Measurements from ENCODE around the gene LKAAEAR1. TPM values are rescaled to one million over a fixed set of nuclear protein-coding genes. Genes with fewer than 3 reads are reported as not detected.

LKAAEAR1 gene
- total RNA-seq, 2 experiments from 2014 or later: not detected

DNA sequence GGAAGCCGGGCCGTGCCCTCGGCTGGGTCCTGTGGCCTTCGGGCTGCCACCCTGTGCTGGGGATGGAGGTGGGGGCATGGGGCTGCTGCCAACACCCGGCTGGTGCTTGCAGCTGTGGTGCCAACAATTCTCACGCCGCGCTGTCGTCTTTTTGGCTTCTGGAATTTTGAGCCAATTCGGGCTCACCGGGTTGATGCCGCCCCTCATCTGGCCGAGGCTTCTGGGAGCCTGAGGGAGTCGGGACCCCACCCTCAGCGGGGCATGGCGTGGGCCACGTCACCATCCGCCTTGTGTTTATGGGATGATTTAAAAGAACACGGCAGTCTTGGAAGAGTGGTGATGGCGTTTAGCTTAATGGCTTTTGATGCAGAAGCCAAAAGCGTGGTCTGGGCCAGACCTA lies 31.8 kb upstream of the LKAAEAR1 start:
- no peaks in the 10 kb centered on the region for H3K36me3 ChIP-seq (ENCODE audit: insufficient read depth, low read length)
- intact Hi-C loops (cut with micrococcal nuclease; ENCODE audit: unreplicated experiment): no loop called here
- H3K4me1 ChIP-seq (ENCODE audit: insufficient read depth, low read length, poor library complexity, severe bottlenecking): peaks cover 11% of the 10 kb centered on the region
- H3K4me2 ChIP-seq (ENCODE audit: low read length): no peak overlapping the region
- no TSS peak for BruUV-seq (replicated peaks)
- ChIA-PET CTCF (ENCODE audit: unreplicated experiment) (no interaction called here), POLR2A (no interaction called here)
- H2AFZ ChIP-seq (ENCODE audit: low read length): no peak overlapping the region
- H3K27ac ChIP-seq (ENCODE audit: low read depth, low read length, poor library complexity, severe bottlenecking): no peak overlapping the region
- no peaks in the 10 kb centered on the region for H3K9me2 ChIP-seq (ENCODE audit: insufficient read depth, low read length)
- H3K9me3 ChIP-seq (ENCODE audit: low read length): no peaks in the 10 kb centered on the region
- DNase-seq (ENCODE audit: low spot score): no peak
- no peaks in the 10 kb centered on the region for H4K20me1 ChIP-seq (ENCODE audit: insufficient read depth, low read length)
- no peak overlapping the region for H3K4me3 ChIP-seq (ENCODE audit: low read depth, low read length, poor library complexity, severe bottlenecking)
- no peaks in the 10 kb centered on the region for H3K79me2 ChIP-seq (ENCODE audit: insufficient read depth, low read depth, low read length)
- TF ChIP-seq EZH2phosphoT487 (IDR thresholded peaks at IDR 0.05; ENCODE audit: borderline replicate concordance, low read depth, low read length): no peak
- TF ChIP-seq, protein P1, sequence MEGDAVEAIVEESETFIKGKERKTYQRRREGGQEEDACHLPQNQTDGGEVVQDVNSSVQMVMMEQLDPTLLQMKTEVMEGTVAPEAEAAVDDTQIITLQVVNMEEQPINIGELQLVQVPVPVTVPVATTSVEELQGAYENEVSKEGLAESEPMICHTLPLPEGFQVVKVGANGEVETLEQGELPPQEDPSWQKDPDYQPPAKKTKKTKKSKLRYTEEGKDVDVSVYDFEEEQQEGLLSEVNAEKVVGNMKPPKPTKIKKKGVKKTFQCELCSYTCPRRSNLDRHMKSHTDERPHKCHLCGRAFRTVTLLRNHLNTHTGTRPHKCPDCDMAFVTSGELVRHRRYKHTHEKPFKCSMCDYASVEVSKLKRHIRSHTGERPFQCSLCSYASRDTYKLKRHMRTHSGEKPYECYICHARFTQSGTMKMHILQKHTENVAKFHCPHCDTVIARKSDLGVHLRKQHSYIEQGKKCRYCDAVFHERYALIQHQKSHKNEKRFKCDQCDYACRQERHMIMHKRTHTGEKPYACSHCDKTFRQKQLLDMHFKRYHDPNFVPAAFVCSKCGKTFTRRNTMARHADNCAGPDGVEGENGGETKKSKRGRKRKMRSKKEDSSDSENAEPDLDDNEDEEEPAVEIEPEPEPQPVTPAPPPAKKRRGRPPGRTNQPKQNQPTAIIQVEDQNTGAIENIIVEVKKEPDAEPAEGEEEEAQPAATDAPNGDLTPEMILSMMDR (conservative IDR thresholded peaks at IDR 0.05; ENCODE audit: low read length): no peak

DNA sequence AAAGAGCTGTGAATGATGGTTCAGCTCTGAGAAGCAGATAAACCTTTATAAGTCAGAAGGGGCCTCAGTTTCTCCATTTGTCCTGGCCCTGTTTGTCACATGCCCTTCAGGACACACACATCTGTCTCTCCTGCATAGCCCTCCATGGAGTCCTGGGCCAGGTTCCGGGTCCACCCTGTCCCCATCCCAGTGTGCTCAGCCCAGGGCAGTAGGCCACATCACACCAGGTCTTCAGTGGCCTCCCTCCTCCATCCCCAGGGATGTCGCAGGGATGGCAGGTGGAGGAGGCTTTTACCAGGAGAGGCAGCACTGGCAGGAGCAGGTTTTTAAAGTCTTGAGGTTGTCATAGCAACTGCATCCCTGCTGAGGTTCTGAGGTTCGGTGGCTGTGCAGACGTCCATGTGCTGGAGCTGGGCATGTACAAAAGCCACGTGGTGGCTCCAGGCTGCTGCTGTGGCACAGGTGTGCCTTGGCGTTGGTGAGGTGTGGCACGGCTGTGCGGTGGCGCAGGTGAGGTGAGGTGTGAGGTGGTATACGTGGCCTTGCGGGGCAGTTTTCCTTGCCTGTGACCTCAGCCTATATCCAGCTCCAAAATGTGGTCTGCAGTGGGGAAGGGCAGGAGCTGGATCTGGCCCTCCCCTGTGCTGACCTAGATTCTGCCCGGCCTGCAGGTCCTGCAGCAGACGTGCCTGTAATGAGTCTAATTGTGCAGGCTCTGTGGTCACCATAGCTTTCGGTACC lies 31.1 kb upstream of the LKAAEAR1 start:
- H3K4me3 ChIP-seq (ENCODE audit: low read depth, low read length, poor library complexity, severe bottlenecking): no peak overlapping the region
- H2AFZ ChIP-seq (ENCODE audit: low read length): no peak overlapping the region
- TF ChIP-seq, protein P1 (conservative IDR thresholded peaks at IDR 0.05; ENCODE audit: low read length): no peak
- no peak for TF ChIP-seq EZH2phosphoT487 (IDR thresholded peaks at IDR 0.05; ENCODE audit: borderline replicate concordance, low read depth, low read length)
- H3K36me3 ChIP-seq (ENCODE audit: insufficient read depth, low read length): no peaks in the 10 kb centered on the region
- DNase-seq (ENCODE audit: low spot score): no peak
- CTCF ChIA-PET (ENCODE audit: unreplicated experiment): no interaction called here
- H3K4me2 ChIP-seq (ENCODE audit: low read length): no peak overlapping the region
- POLR2A ChIA-PET: interaction anchor here (1.0 kb wide), 1 partner anchor 141 kb away, joined by 3 read pairs; no protein-coding TSS in a partner anchor
- no TSS peak for BruUV-seq (replicated peaks)
- peaks cover 11% of the 10 kb centered on the region for H3K4me1 ChIP-seq (ENCODE audit: insufficient read depth, low read length, poor library complexity, severe bottlenecking)
- no peaks in the 10 kb centered on the region for H3K79me2 ChIP-seq (ENCODE audit: insufficient read depth, low read depth, low read length)
- no peak overlapping the region for H3K27ac ChIP-seq (ENCODE audit: low read depth, low read length, poor library complexity, severe bottlenecking)
- H3K9me2 ChIP-seq (ENCODE audit: insufficient read depth, low read length): no peaks in the 10 kb centered on the region
- no peaks in the 10 kb centered on the region for H4K20me1 ChIP-seq (ENCODE audit: insufficient read depth, low read length)
- intact Hi-C loops (cut with micrococcal nuclease; ENCODE audit: unreplicated experiment): no loop called here
- H3K9me3 ChIP-seq (ENCODE audit: low read length): no peaks in the 10 kb centered on the region

DNA sequence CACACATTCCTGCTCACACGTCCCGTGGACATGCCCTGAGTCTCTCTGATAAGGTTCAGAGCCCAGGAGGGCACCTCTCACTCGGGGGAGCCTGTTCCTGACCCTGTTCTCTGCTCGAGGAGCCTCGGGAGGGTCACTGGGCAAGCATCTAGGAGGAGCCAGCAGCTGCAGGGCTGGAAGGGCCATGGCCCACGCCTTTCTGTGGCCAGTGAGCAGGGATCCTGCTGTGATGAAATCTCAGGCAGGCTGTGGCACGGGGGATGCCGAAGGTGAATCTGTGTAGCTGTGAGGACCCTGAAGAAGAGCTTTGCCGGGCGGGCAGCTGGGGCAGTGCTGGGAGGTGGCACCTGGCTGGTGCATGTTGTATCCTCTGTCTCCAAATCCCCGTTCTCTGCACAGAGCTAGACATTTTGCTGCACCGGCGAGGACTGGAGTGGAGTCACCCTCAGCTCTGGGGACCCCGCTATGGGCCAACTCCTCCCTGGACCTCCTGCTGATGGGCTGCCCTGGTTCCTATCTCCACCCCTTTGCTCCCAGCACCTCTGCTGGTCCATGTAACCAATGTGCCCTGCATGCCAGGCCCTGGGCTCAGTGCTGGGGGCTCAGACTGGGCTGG lies 30.3 kb upstream of the LKAAEAR1 start:
- Histone ChIP-seq H3K9me3 (ENCODE audit: low read length) (no peaks in the 10 kb centered on the region), H3K4me1 (ENCODE audit: insufficient read depth, low read length, poor library complexity, severe bottlenecking) (peaks cover 2% of the 10 kb centered on the region), H3K4me2 (ENCODE audit: low read length) (no peak overlapping the region), H4K20me1 (ENCODE audit: insufficient read depth, low read length) (no peaks in the 10 kb centered on the region), H3K36me3 (ENCODE audit: insufficient read depth, low read length) (no peaks in the 10 kb centered on the region), H3K79me2 (ENCODE audit: insufficient read depth, low read depth, low read length) (no peaks in the 10 kb centered on the region), H3K27ac (ENCODE audit: low read depth, low read length, poor library complexity, severe bottlenecking) (no peak overlapping the region), H2AFZ (ENCODE audit: low read length) (no peak overlapping the region), H3K9me2 (ENCODE audit: insufficient read depth, low read length) (no peaks in the 10 kb centered on the region), H3K4me3 (ENCODE audit: low read depth, low read length, poor library complexity, severe bottlenecking) (no peak overlapping the region)
- POLR2A ChIA-PET: no interaction called here
- TF ChIP-seq, protein P1 (conservative IDR thresholded peaks at IDR 0.05; ENCODE audit: low read length): no peak
- no peak for TF ChIP-seq EZH2phosphoT487 (IDR thresholded peaks at IDR 0.05; ENCODE audit: borderline replicate concordance, low read depth, low read length)
- CTCF ChIA-PET (ENCODE audit: unreplicated experiment): no interaction called here
- DNase-seq (ENCODE audit: low spot score): no peak
- BruUV-seq (replicated peaks): no TSS peak
- intact Hi-C loops (cut with micrococcal nuclease; ENCODE audit: unreplicated experiment): no loop called here

Data from OCI-LY7 (cell line).